A549 (cell line): Measurements from ENCODE around the gene SLIT1.

ENCODE experiments used
- CHD4 ChIP-seq: fragments of 200-600 bp; sonication (generic); IDR thresholded peaks from 2 replicates; pipeline ENCODE4 v1.6.1; 2016; ENCODE audit warnings: antibody characterized with exemption, mild to moderate bottlenecking, borderline replicate concordance
- MAZ ChIP-seq: fragments of 150-350 bp; IDR thresholded peaks from 2 replicates; pipeline ENCODE4 v1.6.1; 2014; ENCODE audit warnings: antibody characterized with exemption, low read depth, low read length, borderline replicate concordance
- NPAS2 ChIP-seq: fragments of 250-450 bp; sonication (Bioruptor Pico); IDR thresholded peaks from 2 replicates; pipeline ENCODE4 v1.8.0; 2022; ENCODE audit warnings: mild to moderate bottlenecking, moderate library complexity, borderline replicate concordance
- POLR2A ChIP-seq: IDR thresholded peaks from 2 replicates; pipeline ENCODE4 v1.6.1; 2012; ENCODE audit warnings: mild to moderate bottlenecking, low read length
- RFX5 ChIP-seq: fragments of 450-650 bp; IDR thresholded peaks from 2 replicates; pipeline ENCODE4 v1.7.1; 2014; ENCODE audit warnings: antibody characterized with exemption, mild to moderate bottlenecking, moderate library complexity
- SREBF2 ChIP-seq: fragments of 450-650 bp; IDR thresholded peaks from 2 replicates; pipeline ENCODE4 v1.6.1; 2014; ENCODE audit warnings: mild to moderate bottlenecking, moderate library complexity
- TF ChIP-seq, protein P1 (sequence below): fragments of >200 bp; sonication (Bioruptor Twin); formaldehyde crosslinking; IDR thresholded peaks from 3 replicates; pipeline ENCODE4 v1.6.1; 2016
- TF ChIP-seq, protein P2 (sequence below): fragments of >200 bp; sonication (Bioruptor Twin); formaldehyde crosslinking; IDR thresholded peaks from 3 replicates; pipeline ENCODE4 v1.5.1; 2016
- TF ChIP-seq, protein P3 (sequence below): IDR thresholded peaks from 2 replicates; pipeline ENCODE4 v1.6.1; 2012
- TF ChIP-seq, protein P4 (sequence below): fragments of 200-600 bp; sonication (generic); IDR thresholded peaks from 2 replicates; pipeline ENCODE4 v1.6.1; 2016; ENCODE audit warnings: antibody characterized with exemption, mild to moderate bottlenecking, moderate library complexity

DNA sequence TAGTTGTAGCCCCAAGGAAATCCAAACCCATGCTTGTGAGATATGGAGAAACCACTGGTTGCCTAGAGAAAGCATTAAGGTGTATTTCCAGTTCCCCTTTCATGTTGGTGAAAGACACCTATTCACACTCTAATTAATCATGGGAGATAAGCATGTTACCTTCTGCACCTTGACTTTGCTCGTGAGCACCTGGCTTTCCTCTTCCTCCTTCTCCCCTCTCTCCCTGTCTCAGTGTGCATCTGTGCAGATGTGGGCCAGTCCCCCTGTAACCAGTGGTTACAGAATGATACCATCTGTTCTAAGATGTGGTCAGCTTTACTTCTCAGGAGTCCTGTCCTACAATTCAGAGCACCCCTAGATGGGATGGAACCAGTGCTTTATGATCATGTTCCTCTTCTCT is 193.0 kb downstream of the SLIT1 start:
- no peak for TF ChIP-seq NPAS2 (CRISPR knock-in tag)
- no peak for TF ChIP-seq MAZ
- TF ChIP-seq, protein P1, sequence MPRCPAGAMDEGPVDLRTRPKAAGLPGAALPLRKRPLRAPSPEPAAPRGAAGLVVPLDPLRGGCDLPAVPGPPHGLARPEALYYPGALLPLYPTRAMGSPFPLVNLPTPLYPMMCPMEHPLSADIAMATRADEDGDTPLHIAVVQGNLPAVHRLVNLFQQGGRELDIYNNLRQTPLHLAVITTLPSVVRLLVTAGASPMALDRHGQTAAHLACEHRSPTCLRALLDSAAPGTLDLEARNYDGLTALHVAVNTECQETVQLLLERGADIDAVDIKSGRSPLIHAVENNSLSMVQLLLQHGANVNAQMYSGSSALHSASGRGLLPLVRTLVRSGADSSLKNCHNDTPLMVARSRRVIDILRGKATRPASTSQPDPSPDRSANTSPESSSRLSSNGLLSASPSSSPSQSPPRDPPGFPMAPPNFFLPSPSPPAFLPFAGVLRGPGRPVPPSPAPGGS, result no peak
- no peak for TF ChIP-seq RFX5
- TF ChIP-seq POLR2A, result no peak
- TF ChIP-seq, protein P2, sequence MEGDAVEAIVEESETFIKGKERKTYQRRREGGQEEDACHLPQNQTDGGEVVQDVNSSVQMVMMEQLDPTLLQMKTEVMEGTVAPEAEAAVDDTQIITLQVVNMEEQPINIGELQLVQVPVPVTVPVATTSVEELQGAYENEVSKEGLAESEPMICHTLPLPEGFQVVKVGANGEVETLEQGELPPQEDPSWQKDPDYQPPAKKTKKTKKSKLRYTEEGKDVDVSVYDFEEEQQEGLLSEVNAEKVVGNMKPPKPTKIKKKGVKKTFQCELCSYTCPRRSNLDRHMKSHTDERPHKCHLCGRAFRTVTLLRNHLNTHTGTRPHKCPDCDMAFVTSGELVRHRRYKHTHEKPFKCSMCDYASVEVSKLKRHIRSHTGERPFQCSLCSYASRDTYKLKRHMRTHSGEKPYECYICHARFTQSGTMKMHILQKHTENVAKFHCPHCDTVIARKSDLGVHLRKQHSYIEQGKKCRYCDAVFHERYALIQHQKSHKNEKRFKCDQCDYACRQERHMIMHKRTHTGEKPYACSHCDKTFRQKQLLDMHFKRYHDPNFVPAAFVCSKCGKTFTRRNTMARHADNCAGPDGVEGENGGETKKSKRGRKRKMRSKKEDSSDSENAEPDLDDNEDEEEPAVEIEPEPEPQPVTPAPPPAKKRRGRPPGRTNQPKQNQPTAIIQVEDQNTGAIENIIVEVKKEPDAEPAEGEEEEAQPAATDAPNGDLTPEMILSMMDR, result no peak
- TF ChIP-seq, protein P3, sequence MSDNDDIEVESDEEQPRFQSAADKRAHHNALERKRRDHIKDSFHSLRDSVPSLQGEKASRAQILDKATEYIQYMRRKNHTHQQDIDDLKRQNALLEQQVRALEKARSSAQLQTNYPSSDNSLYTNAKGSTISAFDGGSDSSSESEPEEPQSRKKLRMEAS, result no peak
- TF ChIP-seq SREBF2, result no peak
- no peak for TF ChIP-seq CHD4
- TF ChIP-seq, protein P4, sequence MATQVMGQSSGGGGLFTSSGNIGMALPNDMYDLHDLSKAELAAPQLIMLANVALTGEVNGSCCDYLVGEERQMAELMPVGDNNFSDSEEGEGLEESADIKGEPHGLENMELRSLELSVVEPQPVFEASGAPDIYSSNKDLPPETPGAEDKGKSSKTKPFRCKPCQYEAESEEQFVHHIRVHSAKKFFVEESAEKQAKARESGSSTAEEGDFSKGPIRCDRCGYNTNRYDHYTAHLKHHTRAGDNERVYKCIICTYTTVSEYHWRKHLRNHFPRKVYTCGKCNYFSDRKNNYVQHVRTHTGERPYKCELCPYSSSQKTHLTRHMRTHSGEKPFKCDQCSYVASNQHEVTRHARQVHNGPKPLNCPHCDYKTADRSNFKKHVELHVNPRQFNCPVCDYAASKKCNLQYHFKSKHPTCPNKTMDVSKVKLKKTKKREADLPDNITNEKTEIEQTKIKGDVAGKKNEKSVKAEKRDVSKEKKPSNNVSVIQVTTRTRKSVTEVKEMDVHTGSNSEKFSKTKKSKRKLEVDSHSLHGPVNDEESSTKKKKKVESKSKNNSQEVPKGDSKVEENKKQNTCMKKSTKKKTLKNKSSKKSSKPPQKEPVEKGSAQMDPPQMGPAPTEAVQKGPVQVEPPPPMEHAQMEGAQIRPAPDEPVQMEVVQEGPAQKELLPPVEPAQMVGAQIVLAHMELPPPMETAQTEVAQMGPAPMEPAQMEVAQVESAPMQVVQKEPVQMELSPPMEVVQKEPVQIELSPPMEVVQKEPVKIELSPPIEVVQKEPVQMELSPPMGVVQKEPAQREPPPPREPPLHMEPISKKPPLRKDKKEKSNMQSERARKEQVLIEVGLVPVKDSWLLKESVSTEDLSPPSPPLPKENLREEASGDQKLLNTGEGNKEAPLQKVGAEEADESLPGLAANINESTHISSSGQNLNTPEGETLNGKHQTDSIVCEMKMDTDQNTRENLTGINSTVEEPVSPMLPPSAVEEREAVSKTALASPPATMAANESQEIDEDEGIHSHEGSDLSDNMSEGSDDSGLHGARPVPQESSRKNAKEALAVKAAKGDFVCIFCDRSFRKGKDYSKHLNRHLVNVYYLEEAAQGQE, result no peak
